K562 (cell line): ENCODE results near the gene GPR32. TPM values are rescaled to one million over a fixed set of nuclear protein-coding genes. Genes with fewer than 3 reads are reported as not detected.

ENCODE experiments used
- ARNT ChIP-seq, 2 experiments: fragments of 450-650 bp; IDR thresholded peaks; 2 replicates each; pipeline ENCODE4 v1.6.1; 2016; ENCODE audit warnings: mild to moderate bottlenecking in 1 of 2
- ATF3 ChIP-seq, 2 experiments: fragments of 450-650 bp in 1 of 2; sonication (generic) in 1 of 2; formaldehyde crosslinking in 1 of 2; IDR thresholded peaks in 1 of 2; conservative IDR thresholded peaks in 1 of 2; 2 replicates each; pipeline versions ENCODE4 v1.6.1 to v1.8.1; 2016 to 2023; ENCODE audit warnings: mild to moderate bottlenecking in 2 of 2, moderate library complexity in 2 of 2, inconsistent platforms in 1 of 2, missing genetic modification reagents in 1 of 2
- CBFB ChIP-seq: sonication (generic); formaldehyde crosslinking; IDR thresholded peaks from 2 replicates; pipeline ENCODE4 v1.4.0; 2020; ENCODE audit warnings: mild to moderate bottlenecking, missing genetic modification reagents
- E2F1 ChIP-seq: sonication (generic); formaldehyde crosslinking; IDR thresholded peaks from 2 replicates; pipeline ENCODE4 v1.8.1; 2023; ENCODE audit warnings: mild to moderate bottlenecking, missing genetic modification reagents, moderate library complexity
- E2F6 ChIP-seq, 2 experiments: IDR thresholded peaks; 2 replicates each; pipeline ENCODE4 v1.6.1; 2011; ENCODE audit warnings: borderline replicate concordance in 1 of 2, control low read depth in 1 of 2, low read depth in 1 of 2, low read length in 1 of 2, mild to moderate bottlenecking in 1 of 2, mixed read lengths in 1 of 2, moderate library complexity in 1 of 2; ENCODE audit not compliant: insufficient read depth in 1 of 2, insufficient read length in 1 of 2, poor library complexity in 1 of 2, severe bottlenecking in 1 of 2; ENCODE audit errors: extremely low read depth in 1 of 2
- ELK3 ChIP-seq: fragments of 450-650 bp; formaldehyde crosslinking; IDR thresholded peaks from 2 replicates; pipeline ENCODE4 v1.4.0; 2020; ENCODE audit warnings: mild to moderate bottlenecking
- FOXP4 ChIP-seq: sonication (generic); formaldehyde crosslinking; IDR thresholded peaks from 2 replicates; pipeline ENCODE4 v1.8.0; 2022; ENCODE audit warnings: mild to moderate bottlenecking, missing genetic modification reagents, borderline replicate concordance
- HNRNPLL ChIP-seq: fragments of 200-400 bp; formaldehyde crosslinking; IDR thresholded peaks from 2 replicates; pipeline ENCODE4 v1.6.1; 2017; ENCODE audit warnings: low read length, low read depth, mild to moderate bottlenecking; ENCODE audit not compliant: poor library complexity, severe bottlenecking
- NRF1 ChIP-seq, 2 experiments: fragments of 450-650 bp; IDR thresholded peaks in 1 of 2; conservative IDR thresholded peaks in 1 of 2; 2 replicates each; pipeline ENCODE4 v1.6.1; 2014; ENCODE audit warnings: mild to moderate bottlenecking in 2 of 2
- POLR2G ChIP-seq: fragments of 200-400 bp; formaldehyde crosslinking; IDR thresholded peaks from 2 replicates; pipeline ENCODE4 v1.6.1; 2017; ENCODE audit warnings: low read depth, mild to moderate bottlenecking, antibody characterized with exemption, low read length, moderate library complexity
- SREBF1 ChIP-seq: fragments of 150-350 bp; IDR thresholded peaks from 2 replicates; pipeline ENCODE4 v1.6.1; 2014; ENCODE audit warnings: antibody characterized with exemption, low read depth, low read length, borderline replicate concordance
- SREBF2 ChIP-seq: sonication (generic); formaldehyde crosslinking; IDR thresholded peaks from 2 replicates; pipeline ENCODE4 v1.4.0; 2020; ENCODE audit warnings: mild to moderate bottlenecking, missing genetic modification reagents
- TEAD2 ChIP-seq: fragments of 450-650 bp; IDR thresholded peaks from 2 replicates; pipeline ENCODE4 v1.6.1; 2016; ENCODE audit warnings: missing genetic modification characterization, control low read depth, missing compliant biosample characterization
- TEAD4 ChIP-seq, 2 experiments: sonication (generic) in 1 of 2; formaldehyde crosslinking in 1 of 2; IDR thresholded peaks; 2 replicates each; pipeline versions ENCODE4 v1.6.1 to v1.8.0; 2012 to 2022; ENCODE audit warnings: borderline replicate concordance in 1 of 2, inconsistent platforms in 1 of 2, low read length in 1 of 2, mild to moderate bottlenecking in 1 of 2, missing genetic modification reagents in 1 of 2
- ZSCAN29 ChIP-seq: fragments of 450-650 bp; IDR thresholded peaks from 2 replicates; pipeline ENCODE4 v1.6.1; 2017
- polyA plus RNA-seq, 8 experiments: library from polyadenylated mRNA; depleted of rRNA in 4 of 8; stranded (reverse) in 5 of 8; unstranded in 3 of 8; fragments of >200 nt; fragmentation: Nextera tagmentation in 2 of 8; fragmentation: Illumina TruSeq in 1 of 8; extraction: Ambion mirVana in 2 of 8; extraction: Trizol in 1 of 8; gene quantifications; 2 replicates each; pipeline versions ENCODE4 v1.2.1 to v1.2.3, GENCODE V29; 2011 to 2014; ENCODE audit warnings: inconsistent platforms in 1 of 8, missing spikeins in 1 of 8
- total RNA-seq, 7 experiments: library from RNA; depleted of rRNA in 6 of 7; stranded (reverse); fragments of >200 nt in 6 of 7; fragmentation: Illumina TruSeq in 2 of 7; extraction: Trizol in 2 of 7; gene quantifications; 2 replicates each; pipeline versions ENCODE4 v1.2.1 to v1.2.3, GENCODE V29; 2011 to 2021; ENCODE audit warnings: low replicate concordance in 1 of 7

The GPR32 gene
- total and polyA plus RNA-seq, 9 of the 15 experiments (the other 6 are each of a cell fraction or from before 2014, with no cell fraction given): not detected

GRCh38 chr19:50794074-50794875 lies 24.0 kb downstream of the GPR32 start (continued):
- TF ChIP-seq TEAD4 (IDR thresholded peaks at IDR 0.05; ENCODE audit: low read length) (0 out of 2 replicates have a peak, but pooled peaks have one; percentile 4), TEAD4 (CRISPR knock-in tag; IDR thresholded peaks at IDR 0.05; ENCODE audit: borderline replicate concordance) (0 out of 2 replicates have a peak, but pooled peaks have one; percentile 77), E2F1 (CRISPR knock-in tag) (no peak), ELK3 (CRISPR knock-in tag) (no peak), SREBF2 (no peak), E2F6 (IDR thresholded peaks at IDR 0.05; ENCODE audit: borderline replicate concordance in 1 of 2, extremely low read depth in 1 of 2, insufficient read depth in 1 of 2, insufficient read length in 1 of 2, low read depth in 1 of 2, low read length in 1 of 2, poor library complexity in 1 of 2, severe bottlenecking in 1 of 2) (peak; percentile 75 to 94), ATF3 (IDR thresholded peaks at IDR 0.05) (no peak), ATF3 (CRISPR knock-in tag; conservative IDR thresholded peaks at IDR 0.05) (no peak), HNRNPLL (no peak), ARNT (IDR thresholded peaks at IDR 0.05) (no peak), SREBF1 (no peak), POLR2G (no peak), CBFB (CRISPR knock-in tag) (no peak), ZSCAN29 (no peak), NRF1 (conservative IDR thresholded peaks at IDR 0.05 in 1 of 2, IDR thresholded peaks at IDR 0.05 in 1 of 2) (peak; percentile 68 to 75), FOXP4 (CRISPR knock-in tag) (peak; percentile 79; the same call in 1 of the 2 replicates), TEAD2 (tag) (no peak)
